G401 (cell line): ENCODE measurements around the gene KIAA0930. TPM values are rescaled to one million over a fixed set of nuclear protein-coding genes. Genes with fewer than 3 reads are reported as not detected.

Source experiments
- DNase-seq: peaks from one replicate; pipeline ENCODE4 v3.0.0-alpha.2; 2015; ENCODE audit warnings: low spot score
- in situ Hi-C: cut with HindIII; loops from 2 replicates; pipeline ENCODE4 v1.10.0; 2016; ENCODE audit warnings: low sequenced_read_pairs, mixed read lengths
- total RNA-seq: library from RNA; depleted of rRNA; stranded (reverse); fragments of >200 nt; shearing (Covaris generic); gene quantifications from 2 replicates; pipeline ENCODE4 v1.2.3, GENCODE V29; 2014; rRNA removed

KIAA0930 gene
- total RNA-seq, 1 experiment from 2014 or later = 71.4 TPM

DNA sequence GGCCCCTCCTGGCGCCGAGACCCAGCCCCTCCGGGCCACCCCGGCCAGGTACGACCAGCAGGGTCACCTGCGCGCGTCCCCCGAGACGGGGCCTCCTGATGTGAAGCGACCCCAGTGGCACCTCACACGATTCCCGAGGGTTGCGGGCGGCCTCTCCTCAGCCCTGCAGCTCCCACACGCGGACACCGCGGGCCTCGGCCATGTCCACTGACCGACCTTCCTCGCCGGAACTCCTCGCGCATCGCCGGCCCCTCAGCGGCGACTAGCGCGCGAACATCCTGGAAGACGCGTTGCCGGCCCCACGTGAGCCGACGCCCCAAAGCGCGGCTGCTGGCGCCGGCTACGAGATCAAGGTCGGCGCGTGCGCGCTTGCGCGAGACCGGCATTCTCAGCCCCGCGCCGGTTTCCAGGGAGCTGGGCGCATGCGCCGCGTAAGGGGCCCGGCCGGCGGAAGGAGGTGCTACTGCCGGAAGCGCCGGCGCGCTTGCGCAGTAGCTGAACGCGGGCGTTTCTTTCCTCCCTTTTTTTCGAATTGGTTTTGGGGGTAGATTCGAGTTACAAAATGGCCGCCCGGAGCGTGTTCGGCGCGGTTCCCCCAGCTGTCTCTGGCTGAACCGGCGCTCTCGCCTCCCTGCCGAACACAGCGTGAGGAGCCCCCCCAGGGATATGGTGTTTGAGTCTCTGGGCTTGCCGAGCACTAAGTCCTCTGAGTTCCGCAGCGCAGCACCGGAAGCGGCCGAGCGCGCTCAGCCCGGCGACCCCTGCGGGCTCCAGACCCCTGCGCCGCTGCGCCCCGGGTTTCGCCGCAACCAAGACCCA, 77.0 kb downstream of the KIAA0930 start, which contains the start of gene NUP50:
TSS of gene NUP50 (plus strand) at position 475 of the 819 bp plus-strand sequence. CDS start 4,253 bp downstream, outside the sequence.
- in situ Hi-C loops = no loop called here
- peak; percentile 90 for DNase-seq

DNA sequence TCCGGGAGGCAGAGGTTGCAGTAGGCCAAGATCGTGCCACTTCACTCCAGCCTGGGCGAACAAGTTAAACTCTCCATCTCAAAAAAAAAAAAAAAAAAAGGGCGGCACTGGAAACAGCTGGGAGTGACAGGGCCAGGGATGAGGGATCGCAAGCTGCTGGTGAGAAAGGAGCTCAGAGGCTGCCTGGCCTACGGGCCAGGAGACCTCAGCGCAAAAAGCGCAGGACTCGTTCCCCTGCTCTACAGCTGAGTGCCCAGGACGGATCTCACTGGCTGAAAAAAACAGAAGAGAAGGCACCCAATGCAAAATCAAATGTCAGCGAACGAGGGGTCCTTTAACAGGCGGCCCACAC, 77.6 kb downstream of the KIAA0930 start:
- in situ Hi-C loops = no loop called here
- peak; percentile 38 for DNase-seq

DNA sequence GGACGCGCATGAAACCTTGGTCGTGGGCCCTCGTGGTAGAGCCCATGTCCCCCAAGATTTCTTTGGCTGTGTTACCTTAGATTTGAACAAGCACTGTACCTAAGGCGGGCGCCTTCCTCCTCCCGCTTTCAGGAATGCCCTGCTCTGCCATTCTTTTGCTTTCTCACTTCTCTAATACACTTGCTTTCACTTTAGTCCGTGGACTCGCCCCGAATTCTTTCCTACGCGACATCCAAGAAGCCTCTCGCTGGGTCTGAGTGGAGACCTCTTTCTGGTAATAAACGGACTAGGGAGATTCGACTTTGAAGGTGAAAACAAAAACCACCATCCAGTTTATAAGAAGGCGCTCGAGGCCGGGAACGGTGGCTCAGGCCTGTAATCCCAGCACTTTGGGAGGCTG, 78.2 kb downstream of the KIAA0930 start:
- no peak for DNase-seq
- in situ Hi-C loops = no loop called here

DNA sequence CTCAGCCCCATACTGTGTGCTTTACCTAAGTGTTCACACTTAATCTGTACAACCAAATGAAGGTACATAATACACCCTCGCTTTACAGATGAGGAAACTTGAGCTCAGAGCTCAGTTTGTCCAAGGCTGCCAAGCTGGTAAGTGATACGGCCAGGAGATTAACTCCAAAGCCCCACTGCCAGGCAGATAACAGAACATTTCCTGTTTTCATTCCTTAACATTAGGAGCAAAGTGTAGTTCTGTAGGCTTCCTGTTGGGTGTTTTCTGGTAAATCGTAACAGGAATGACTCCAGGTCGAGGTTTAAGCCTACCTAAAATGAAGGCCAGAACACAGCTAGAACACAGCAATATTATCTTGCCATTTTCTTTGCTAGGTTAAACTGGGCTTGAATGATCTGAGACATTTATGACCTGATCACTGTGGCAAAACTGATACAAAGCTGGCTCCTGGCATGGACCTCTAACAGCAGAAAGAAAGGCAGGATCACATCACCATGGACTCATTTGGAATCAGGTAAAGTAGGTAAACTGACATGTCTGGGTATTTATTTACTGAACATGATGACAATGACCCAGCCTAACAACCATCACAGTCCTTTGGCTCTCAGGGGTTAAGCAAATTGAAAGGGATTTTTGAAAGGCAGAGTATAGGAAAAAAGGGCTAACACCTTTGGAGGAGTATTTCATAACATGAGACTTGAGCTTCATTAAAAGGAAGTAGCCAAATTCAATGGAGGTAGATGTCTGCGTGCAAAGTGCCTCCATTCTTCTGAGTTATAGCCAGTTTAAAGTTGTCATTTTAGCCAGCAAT, 80.8 kb downstream of the KIAA0930 start:
- in situ Hi-C loops = no loop called here

DNA sequence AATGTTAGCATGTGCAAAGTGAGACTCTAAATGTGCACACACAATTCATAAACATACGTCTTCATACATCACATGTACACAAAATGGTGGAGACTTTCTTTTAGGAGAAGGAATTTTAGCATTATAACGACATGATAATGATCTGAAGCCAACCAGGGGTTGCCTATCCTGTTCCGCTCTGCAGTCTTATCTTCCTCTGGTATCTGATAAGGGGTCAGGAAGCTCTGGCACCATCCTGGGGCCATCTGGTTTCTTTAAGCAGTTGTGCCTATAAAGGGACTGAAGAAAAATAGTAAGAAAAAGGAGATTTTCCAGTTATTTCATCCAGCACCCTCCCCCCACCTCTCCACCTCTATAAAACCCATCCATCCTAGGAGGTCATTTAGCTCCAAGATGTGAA, 82.8 kb downstream of the KIAA0930 start:
- no peak for DNase-seq
- in situ Hi-C loops = no loop called here

More for the DNA sequence above, 80.8 kb downstream of the KIAA0930 start:
- DNase-seq = no peak

DNA sequence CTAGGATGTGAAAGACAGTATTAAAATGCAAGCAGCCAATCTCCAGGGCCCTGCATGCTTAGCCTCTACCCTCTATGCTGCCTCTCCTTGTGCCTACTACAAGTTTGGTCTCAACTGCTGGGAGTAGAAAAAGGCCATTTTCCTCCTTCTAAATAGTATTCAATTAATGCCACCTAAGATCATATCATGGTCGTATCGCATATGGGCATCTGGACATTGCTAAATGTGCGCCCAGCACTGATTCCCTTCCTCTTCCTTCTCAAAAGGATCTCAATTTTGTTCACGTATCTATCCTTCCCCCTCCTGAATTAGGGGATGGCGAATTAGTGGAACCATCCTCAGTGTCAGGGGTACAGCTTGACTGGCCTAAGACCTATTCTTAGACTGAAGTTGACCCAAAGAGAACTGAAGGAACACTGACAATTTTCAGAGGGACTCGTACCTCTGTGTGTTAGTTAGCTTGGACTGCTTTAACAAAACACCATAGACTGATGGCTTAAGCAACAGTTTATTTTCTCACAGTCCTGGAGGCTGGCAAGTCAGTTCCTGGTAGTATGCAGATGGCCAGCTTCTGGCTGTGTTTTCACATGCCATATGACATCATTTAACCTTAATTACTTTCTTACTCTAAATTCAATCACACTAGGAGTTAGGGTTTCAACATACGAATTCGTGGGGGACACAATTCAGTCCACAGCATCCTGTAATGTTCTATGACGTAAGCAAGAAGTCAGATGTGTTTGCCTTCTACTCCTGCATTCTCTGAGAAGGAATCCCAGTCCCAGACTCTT, 85.4 kb downstream of the KIAA0930 start:
- DNase-seq = no peak
- in situ Hi-C loops = no loop called here

DNA sequence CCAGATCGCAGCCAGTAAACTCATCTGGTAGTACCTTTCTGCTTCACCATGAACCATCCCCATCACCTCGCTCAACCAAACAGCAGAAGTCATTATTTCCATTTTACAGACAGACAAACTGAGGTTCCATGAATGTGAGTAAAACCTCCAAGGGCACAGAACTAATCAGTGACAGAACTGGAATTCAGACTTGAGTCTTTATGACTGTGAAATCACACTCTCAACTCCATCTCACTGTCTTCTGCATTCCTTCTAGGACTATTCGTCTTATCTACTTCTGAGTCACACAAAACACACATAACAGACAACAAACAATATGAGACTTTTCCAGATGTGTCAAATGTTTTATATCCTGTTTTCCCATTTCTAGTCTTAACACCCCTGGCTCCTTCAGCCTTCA, 86.3 kb downstream of the KIAA0930 start:
- in situ Hi-C loops = no loop called here
- no peak for DNase-seq

DNA sequence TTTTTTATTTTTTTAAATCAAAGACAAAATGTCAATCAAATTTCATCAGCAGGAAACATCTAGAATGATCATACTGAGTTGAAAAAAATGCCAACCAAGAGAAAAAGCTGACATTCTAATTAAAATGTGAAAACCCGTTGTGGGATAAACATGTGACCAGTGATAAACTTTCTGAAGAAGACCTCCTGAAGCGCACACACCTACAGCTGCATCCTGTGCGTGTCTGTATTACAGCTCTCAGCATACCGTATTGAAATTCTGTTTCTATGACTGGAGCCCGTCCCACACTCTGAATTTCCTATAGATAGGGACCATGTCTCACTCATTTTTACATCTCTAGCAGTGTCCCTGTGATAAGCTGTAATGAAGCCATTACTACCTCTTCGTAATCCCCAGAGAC, 89.2 kb downstream of the KIAA0930 start:
- no peak for DNase-seq
- in situ Hi-C loops = no loop called here

DNA sequence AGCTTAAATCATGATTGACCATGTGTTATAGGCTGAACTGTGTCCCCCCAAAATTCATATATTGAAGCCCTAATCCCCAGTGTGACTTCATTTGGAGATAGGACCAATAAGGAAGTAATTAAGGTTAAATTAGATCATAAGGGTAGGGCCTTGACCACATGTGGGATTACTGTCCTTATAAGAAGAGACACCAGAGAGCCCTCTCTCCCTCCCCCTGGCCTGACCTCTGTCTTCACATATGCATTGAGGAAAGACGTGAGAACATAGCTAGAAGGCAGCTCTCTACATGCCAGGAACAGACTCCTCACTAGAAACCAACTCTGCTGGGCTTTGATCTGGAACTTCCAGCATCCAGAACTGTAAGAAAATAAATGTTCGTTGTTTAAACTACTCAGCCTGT, 90.6 kb downstream of the KIAA0930 start:
- DNase-seq = no peak
- in situ Hi-C loops = no loop called here

DNA sequence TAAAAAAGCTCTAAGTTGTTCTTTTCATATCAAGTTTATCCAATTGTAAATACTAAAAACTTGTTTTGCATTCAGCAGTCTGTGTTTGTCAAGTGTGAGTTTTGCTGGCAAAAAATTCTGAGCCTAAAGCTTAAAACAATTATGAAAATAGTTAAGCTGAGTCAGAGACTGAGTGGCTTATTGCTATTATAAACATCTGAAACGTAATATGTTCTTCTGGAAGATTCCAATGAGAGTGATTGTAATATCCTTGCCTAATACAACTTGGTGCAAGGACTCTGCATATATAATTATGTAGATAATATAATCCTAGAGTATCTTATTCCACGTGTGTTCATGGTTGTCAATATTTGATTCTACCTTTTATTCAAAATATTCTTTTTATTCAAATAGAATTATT, 91.0 kb downstream of the KIAA0930 start:
- in situ Hi-C loops = no loop called here
- no peak for DNase-seq

DNA sequence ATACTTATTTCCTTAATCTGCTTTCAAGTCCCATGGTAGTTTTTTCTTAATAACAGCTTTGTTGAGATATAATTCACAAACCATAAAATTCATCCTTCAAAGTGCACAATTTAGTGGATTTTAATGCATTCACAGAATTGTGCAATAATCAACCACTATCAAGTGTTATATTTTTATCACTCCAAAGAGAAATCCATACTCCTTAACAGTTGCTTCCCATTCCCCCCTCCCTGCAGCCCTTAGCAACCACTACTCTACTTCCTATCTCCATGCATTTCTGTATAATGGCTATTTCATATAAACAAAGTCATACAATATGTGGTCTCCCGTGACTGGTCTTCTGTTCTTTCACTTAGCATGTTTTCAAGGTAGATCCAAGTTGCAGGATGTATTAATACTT, 95.8 kb downstream of the KIAA0930 start:
- no peak for DNase-seq
- in situ Hi-C loops = no loop called here

DNA sequence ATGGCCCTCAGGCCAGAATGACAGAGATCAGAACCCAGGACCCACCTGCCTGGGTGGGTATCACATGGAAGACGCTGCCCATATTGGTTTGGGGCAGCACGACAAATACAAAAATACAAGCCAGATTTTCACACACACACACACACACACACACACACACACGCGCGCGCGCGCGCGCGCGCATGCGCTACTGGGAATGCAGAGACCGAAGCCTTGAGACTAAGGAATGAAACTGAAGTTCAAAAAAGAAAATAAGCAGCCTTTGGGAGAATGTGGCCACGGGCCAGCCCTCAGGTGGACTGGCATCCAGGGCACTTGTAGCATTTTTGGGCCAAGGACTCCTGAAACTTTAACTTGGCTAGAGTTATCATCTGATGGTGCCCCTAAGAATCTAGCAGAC, 98.3 kb downstream of the KIAA0930 start:
- in situ Hi-C loops = no loop called here
- no peak for DNase-seq

Other genes starting within 250 kb of the KIAA0930 start
- 1.3 and 8.4 TPM in 2 replicates for gene PHF21B, start 230.9 kb downstream of the KIAA0930 start, total RNA-seq
- gene NUP50, start 77.0 kb downstream of the KIAA0930 start, total RNA-seq = 46.0 and 51.9 TPM in 2 replicates
- gene UPK3A, start 44.1 kb upstream of the KIAA0930 start, total RNA-seq = not detected in 2 replicates
- 11.0 and 38.4 TPM in 2 replicates for gene FAM118A, start 69.0 kb upstream of the KIAA0930 start, total RNA-seq
- gene SMC1B, start 172.7 kb upstream of the KIAA0930 start, total RNA-seq = not detected in 2 replicates
- 0.49 and 6.6 TPM in 2 replicates for gene RIBC2, start 172.8 kb upstream of the KIAA0930 start, total RNA-seq